Activated naive CD8-positive, alpha-beta T cell treated with anti-CD3 and anti-CD28 coated beads, Interleukin-2, amount 50 U/mL, for 24 hours (primary cell): Measurements from ENCODE around the gene CFAP99.
A peak's percentile ranks its signal among the peaks of the same experiment; 100 is the strongest.

Source experiments
- ATAC-seq: fragments of 150-1000 bp; cut with Tn5 transposase; one replicate; pipeline ENCODE4 v1.10.0; 2021
- DNase-seq: peaks from one replicate; pipeline ENCODE4 v3.0.0; 2021
- H3K27ac Mint-ChIP-seq: one replicate; pipeline ENCODE4 v1.8.0; 2021; ENCODE audit warnings: mild to moderate bottlenecking, mixed read lengths
- H3K27me3 Mint-ChIP-seq: one replicate; pipeline ENCODE4 v1.8.0; 2021; ENCODE audit warnings: mixed read lengths
- H3K36me3 Mint-ChIP-seq: one replicate; pipeline ENCODE4 v1.8.0; 2021; ENCODE audit warnings: low read depth, mixed read lengths
- H3K4me1 Mint-ChIP-seq: one replicate; pipeline ENCODE4 v1.8.0; 2021; ENCODE audit warnings: mixed read lengths
- H3K4me3 Mint-ChIP-seq: one replicate; pipeline ENCODE4 v1.8.0; 2021; ENCODE audit warnings: mild to moderate bottlenecking, moderate library complexity, mixed read lengths
- H3K9me3 Mint-ChIP-seq: one replicate; pipeline ENCODE4 v1.8.0; 2021; ENCODE audit warnings: mixed read lengths

CFAP99 gene

GRCh38 chr4:2399216-2399615, 19.5 kb upstream of the CFAP99 start:
- DNase-seq (no peak), ATAC-seq (no peak)
- no peak overlapping the region for H3K27ac Mint-ChIP-seq
- H3K36me3 Mint-ChIP-seq, result no peaks in the 10 kb centered on the region
- peaks cover 18% of the 10 kb centered on the region for H3K4me1 Mint-ChIP-seq
- no peaks in the 10 kb centered on the region for H3K9me3 Mint-ChIP-seq
- H3K27me3 Mint-ChIP-seq, result peaks cover 12% of the 10 kb centered on the region
- no peak overlapping the region for H3K4me3 Mint-ChIP-seq

DNA sequence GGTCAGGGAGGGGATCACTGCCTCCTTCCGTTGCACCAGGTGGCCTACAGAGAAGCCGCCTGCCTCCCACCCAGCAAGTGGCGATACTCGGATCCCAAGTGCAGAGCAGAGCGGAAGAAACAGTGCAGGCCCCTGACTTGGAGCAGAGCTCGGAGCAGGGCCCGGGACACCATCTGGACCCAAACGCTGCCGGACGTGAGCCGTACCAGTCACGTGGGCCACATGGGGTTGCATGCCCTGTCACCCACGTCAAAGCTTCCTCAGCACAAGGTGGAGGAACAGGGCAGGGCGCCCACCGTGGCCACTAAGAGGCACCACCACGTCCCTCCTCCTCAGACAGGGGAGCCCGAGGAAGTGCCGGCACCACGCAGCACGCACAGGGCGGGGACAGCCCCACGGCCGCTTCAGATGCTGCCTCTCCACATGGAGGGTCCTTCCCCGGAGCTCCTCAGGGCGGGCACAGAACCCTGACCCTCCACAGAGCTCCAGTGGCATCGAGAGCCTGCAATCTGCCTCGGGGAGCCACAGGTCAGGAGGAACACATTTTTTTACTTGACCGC, 19.0 kb upstream of the CFAP99 start:
- Mint-ChIP-seq H3K4me3 (no peak overlapping the region), H3K27me3 (peaks cover 7% of the 10 kb centered on the region), H3K36me3 (no peaks in the 10 kb centered on the region), H3K4me1 (peaks cover 15% of the 10 kb centered on the region), H3K27ac (no peak overlapping the region), H3K9me3 (no peaks in the 10 kb centered on the region)
- ATAC-seq (no peak), DNase-seq (no peak)

- DNase-seq (no peak), ATAC-seq (no peak)
- no peak overlapping the region for H3K27ac Mint-ChIP-seq
- peaks cover 6% of the 10 kb centered on the region for H3K27me3 Mint-ChIP-seq
- peaks cover 13% of the 10 kb centered on the region for H3K4me1 Mint-ChIP-seq
- H3K4me3 Mint-ChIP-seq, result no peak overlapping the region
- H3K9me3 Mint-ChIP-seq, result no peaks in the 10 kb centered on the region
- H3K36me3 Mint-ChIP-seq, result no peaks in the 10 kb centered on the region
Observed at GRCh38 chr4:2400841-2401609, 17.7 kb upstream of the CFAP99 start.

GRCh38 chr4:2401610-2401983, 17.2 kb upstream of the CFAP99 start:
- no peaks in the 10 kb centered on the region for H3K36me3 Mint-ChIP-seq
- H3K27ac Mint-ChIP-seq, result no peak overlapping the region
- ATAC-seq, result no peak
- H3K27me3 Mint-ChIP-seq, result peaks cover 6% of the 10 kb centered on the region
- H3K4me1 Mint-ChIP-seq, result peaks cover 13% of the 10 kb centered on the region
- no peaks in the 10 kb centered on the region for H3K9me3 Mint-ChIP-seq
- H3K4me3 Mint-ChIP-seq, result peak overlapping the region; percentile 42
- no peak for DNase-seq

DNA sequence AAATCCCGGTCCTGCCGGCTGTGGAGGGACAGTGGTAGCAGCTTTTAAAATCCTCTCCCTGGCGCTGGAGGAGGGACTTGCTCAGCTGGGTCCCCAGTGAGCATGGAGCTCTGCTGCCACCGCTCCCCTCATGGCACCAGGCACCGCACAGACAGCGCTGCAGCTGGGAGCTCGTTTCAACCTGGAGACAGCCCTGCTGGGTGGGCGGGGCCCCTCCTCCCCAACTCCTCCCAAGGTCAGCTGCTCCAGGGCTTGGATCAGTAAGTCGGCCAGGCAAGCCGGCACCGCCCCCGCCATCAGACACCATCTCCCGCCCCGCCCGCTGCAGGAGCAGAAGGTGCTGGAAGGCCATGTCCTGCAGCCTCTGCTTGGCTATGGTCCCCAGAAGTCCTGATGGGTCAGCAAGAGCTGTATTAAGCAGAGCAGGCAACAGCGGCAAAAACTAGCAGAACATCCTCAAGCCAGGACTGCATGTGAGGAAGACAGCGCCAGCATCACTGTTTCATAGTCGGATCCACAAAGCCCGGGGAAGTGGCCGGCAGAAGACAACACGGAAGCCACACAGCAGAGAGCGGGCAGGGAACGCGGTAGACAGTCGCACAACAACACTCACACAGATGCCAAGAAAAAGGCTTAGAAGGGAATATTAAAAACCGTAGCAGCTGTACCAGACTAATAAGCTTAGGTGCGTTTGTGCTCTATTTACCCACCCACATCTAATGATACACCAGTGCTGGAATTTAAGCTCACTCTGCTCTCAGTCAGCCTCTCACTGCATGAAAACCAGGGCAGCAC, 16.5 kb upstream of the CFAP99 start:
- no peaks in the 10 kb centered on the region for H3K9me3 Mint-ChIP-seq
- peak overlapping the region; percentile 42 for H3K4me3 Mint-ChIP-seq
- DNase-seq (no peak), ATAC-seq (peak; percentile 30)
- peaks cover 6% of the 10 kb centered on the region for H3K27me3 Mint-ChIP-seq
- H3K27ac Mint-ChIP-seq, result no peak overlapping the region
- H3K4me1 Mint-ChIP-seq, result peaks cover 18% of the 10 kb centered on the region
- H3K36me3 Mint-ChIP-seq, result no peaks in the 10 kb centered on the region

DNA sequence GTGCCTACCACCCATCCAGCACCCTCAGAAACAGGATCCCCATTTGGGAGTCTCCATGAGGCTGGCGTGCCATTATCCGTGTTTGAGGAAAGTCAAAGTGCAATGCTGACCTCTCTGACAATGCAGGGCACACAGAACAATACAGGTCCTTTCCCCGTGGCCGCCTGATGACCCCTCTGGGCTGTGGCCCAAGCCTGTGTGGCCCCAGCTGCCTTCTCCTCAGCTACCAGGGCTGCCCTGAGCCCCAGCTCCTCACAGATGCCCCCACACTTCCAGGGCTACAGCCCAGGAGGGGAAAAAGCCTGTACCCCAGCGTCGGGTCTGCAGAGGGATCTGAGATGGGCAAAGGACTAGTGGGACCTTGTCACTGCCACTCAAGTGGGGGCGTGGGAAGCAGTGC, 15.8 kb upstream of the CFAP99 start:
- H3K4me1 Mint-ChIP-seq, result peaks cover 18% of the 10 kb centered on the region
- no peak for ATAC-seq
- no peak overlapping the region for H3K27ac Mint-ChIP-seq
- H3K27me3 Mint-ChIP-seq, result peaks cover 6% of the 10 kb centered on the region
- peak overlapping the region; percentile 42 for H3K4me3 Mint-ChIP-seq
- H3K9me3 Mint-ChIP-seq, result no peaks in the 10 kb centered on the region
- no peaks in the 10 kb centered on the region for H3K36me3 Mint-ChIP-seq
- DNase-seq, result no peak

GRCh38 chr4:2406406-2406805, 12.3 kb upstream of the CFAP99 start:
- Mint-ChIP-seq H3K4me1 (peaks cover 30% of the 10 kb centered on the region), H3K27me3 (peaks cover 10% of the 10 kb centered on the region), H3K9me3 (no peaks in the 10 kb centered on the region), H3K36me3 (no peaks in the 10 kb centered on the region), H3K27ac (no peak overlapping the region), H3K4me3 (no peak overlapping the region)
- ATAC-seq, result no peak
- no peak for DNase-seq

DNA sequence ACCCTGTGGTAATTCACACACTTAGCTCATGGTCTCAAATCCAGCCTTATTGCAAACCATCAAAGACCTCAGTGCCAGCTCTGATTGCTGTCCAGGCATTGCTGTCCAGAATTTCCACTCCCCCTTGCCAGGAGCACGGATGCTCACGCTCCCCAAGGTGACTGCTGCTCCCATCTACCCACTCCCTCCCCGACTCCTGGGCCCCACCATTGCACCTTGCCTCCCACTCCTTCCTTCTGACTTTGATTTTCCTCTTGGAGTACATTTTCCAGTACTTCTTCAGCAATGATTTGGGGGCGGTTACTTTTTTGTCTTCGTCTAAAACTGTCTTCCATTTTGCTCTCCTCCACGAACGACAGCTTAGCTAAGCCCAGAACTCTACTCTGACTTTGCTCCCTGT, 11.8 kb upstream of the CFAP99 start:
- DNase-seq (no peak), ATAC-seq (no peak)
- Mint-ChIP-seq H3K9me3 (no peaks in the 10 kb centered on the region), H3K27ac (no peak overlapping the region), H3K27me3 (peaks cover 8% of the 10 kb centered on the region), H3K36me3 (no peaks in the 10 kb centered on the region), H3K4me3 (no peak overlapping the region), H3K4me1 (peaks cover 31% of the 10 kb centered on the region)

DNA sequence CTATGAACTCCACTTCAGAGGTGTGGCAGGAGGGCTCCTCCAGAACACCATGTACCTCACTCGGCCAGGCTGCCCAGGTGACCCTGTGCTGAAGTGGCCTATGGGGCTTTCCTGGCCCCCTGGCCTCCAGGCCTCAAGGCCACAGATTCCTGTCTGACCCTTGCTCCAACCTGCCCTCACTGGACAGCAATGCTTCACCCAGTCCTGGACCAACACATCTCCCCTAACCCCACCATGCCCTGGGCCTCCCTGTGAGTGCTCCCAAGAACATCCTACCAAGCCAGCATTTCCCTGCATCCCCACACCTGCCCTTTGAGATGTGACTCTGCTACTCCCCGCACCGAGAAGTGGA, 10.8 kb upstream of the CFAP99 start:
- Mint-ChIP-seq H3K4me3 (no peak overlapping the region), H3K9me3 (no peaks in the 10 kb centered on the region), H3K27me3 (peaks cover 4% of the 10 kb centered on the region), H3K36me3 (no peaks in the 10 kb centered on the region), H3K4me1 (peaks cover 33% of the 10 kb centered on the region), H3K27ac (no peak overlapping the region)
- DNase-seq, result no peak
- ATAC-seq, result no peak

DNA sequence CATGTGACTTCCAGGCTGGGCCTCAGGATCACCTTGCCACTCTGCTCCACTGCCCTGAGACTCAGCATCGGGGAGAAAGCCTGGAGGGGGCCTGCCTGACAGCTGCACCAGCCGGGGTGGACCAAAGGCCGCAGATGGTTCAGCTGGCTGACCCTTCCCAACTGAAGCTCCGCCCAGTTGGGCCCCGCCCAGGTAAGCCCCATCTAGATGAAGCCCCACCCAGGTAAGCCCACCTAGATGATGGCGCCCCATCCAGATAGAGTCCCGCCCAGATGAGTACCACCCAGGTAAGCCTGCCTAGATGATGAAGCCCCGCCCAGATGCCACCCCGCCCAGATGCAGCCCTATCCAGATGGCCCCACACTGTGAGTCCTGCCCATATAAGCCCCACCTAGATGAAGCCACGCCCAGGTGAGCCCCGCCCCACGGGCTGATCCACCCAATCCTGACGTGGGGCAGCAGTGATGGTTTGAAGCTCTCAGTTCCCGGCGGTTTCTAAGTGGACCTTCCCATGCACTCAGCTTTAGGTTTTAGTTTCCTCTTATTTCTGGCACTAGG, 10.3 kb upstream of the CFAP99 start:
- DNase-seq (peak; percentile 26), ATAC-seq (no peak)
- Mint-ChIP-seq H3K36me3 (no peaks in the 10 kb centered on the region), H3K4me1 (peaks cover 38% of the 10 kb centered on the region), H3K27ac (no peak overlapping the region), H3K4me3 (no peak overlapping the region), H3K27me3 (peaks cover 4% of the 10 kb centered on the region), H3K9me3 (no peaks in the 10 kb centered on the region)

DNA sequence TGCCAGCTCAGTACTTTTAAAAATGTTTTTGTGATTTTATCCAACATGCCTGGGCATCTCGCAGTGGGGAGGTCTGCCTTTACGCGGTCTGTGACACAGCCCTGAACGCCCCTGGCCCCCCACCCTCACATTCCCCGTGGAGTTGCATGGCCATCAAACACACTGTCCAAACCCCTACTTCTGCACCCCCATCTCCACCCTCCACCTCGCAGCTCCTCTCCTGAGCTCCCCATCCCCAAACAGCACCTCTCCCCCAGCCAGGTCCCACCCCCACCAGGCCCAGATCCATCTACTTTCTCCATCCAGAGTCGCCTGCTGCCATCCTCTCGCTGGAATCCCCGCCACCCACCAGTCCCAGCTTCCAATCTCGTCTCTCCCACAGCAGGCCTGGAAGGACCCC, 9.8 kb upstream of the CFAP99 start:
- DNase-seq (no peak), ATAC-seq (no peak)
- no peaks in the 10 kb centered on the region for H3K36me3 Mint-ChIP-seq
- H3K9me3 Mint-ChIP-seq, result no peaks in the 10 kb centered on the region
- H3K4me1 Mint-ChIP-seq, result peaks cover 43% of the 10 kb centered on the region
- H3K27me3 Mint-ChIP-seq, result peaks cover 4% of the 10 kb centered on the region
- H3K4me3 Mint-ChIP-seq, result no peak overlapping the region
- H3K27ac Mint-ChIP-seq, result no peak overlapping the region

DNA sequence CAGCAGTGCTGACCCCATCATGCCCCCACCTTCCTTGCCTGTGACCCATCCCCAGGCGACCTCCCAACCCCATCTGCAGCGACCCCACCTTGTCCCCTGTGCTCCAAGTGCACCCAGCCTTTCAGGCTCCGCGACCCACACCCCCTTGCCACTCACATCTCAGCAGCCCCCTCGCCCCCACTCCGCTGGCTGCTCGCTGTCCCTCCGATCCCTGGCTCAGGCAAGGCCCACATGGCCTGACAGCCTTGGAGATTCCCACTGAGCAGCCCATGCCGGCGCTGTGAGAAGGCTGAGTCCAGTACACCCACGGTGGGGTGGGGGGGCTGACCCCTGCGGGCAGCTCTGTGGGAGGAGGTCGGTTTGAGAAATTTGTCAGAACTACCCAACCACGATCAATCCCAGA, 9.4 kb upstream of the CFAP99 start:
- Mint-ChIP-seq H3K27me3 (peaks cover 4% of the 10 kb centered on the region), H3K36me3 (no peaks in the 10 kb centered on the region), H3K4me1 (peaks cover 47% of the 10 kb centered on the region), H3K9me3 (no peaks in the 10 kb centered on the region), H3K4me3 (no peak overlapping the region), H3K27ac (no peak overlapping the region)
- DNase-seq (no peak), ATAC-seq (no peak)

DNA sequence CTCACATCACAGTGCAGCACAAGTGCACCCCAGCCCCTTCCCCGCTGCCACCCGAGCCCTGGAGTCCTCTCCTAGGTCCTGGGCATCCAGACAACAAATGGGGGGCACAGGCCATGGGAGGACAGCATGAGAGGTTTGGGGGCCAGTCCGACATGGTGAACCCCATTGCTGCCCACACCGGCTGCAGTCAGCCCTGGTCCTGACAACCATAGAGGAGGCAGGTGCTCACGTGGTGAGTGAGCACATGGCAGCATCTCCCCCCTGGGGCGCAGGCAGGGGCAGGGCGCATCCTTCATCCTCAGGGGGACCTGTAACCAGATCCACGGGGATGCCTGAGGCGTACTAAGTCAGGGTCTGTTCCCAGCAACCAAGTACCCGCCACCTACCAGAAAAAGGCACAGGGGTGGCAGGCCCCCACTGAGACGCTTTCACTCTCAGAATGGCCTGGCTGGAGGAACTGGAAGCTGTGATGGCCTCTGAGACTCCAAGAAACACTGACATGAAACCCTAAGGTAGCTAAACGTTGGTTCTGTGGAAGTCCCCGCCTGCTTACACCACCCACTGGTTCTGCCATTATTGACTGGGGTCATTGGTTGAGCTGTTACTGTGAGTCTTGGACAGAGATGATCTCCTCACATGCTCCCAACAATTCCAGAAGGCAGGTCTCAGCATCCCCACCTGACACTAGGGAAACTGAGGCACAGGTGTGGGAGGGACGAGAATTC, 6.8 kb upstream of the CFAP99 start:
- Mint-ChIP-seq H3K4me1 (peaks cover 60% of the 10 kb centered on the region), H3K27ac (peak overlapping the region; percentile 93), H3K36me3 (no peaks in the 10 kb centered on the region), H3K9me3 (no peaks in the 10 kb centered on the region), H3K4me3 (peak overlapping the region; percentile 70), H3K27me3 (peaks cover 20% of the 10 kb centered on the region)
- DNase-seq (peak; percentile 21), ATAC-seq (no peak)

DNA sequence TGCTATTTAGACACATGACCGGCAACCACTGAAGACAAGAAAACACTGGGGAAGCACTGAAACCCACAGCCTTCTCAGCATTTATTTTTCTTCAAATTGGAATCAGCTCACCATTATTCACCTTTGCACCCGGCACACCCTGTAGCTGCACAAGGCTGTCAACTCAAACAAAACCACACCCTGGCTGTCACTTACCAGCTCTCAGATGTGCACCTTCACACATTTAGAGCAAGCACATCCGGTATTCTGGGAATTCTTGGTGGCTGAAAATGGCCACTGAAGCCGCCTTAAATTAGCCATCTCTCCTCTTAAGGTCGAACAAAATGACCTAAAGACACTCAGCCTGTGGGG, 6.2 kb upstream of the CFAP99 start:
- peaks cover 59% of the 10 kb centered on the region for H3K4me1 Mint-ChIP-seq
- H3K27ac Mint-ChIP-seq, result peak overlapping the region; percentile 93
- ATAC-seq (peak; percentile 51), DNase-seq (peak; percentile 50)
- no peaks in the 10 kb centered on the region for H3K9me3 Mint-ChIP-seq
- H3K27me3 Mint-ChIP-seq, result peaks cover 21% of the 10 kb centered on the region
- peak overlapping the region; percentile 70 for H3K4me3 Mint-ChIP-seq
- no peaks in the 10 kb centered on the region for H3K36me3 Mint-ChIP-seq
